Activated naive CD4-positive, alpha-beta T cell treated with anti-CD3 and anti-CD28 coated beads, Interleukin-2, amount 50 U/mL, for 16 hours (primary cell): ENCODE results near the gene RET.

Source experiments
- DNase-seq: peaks from one replicate; pipeline ENCODE4 v3.0.0-alpha.2; 2020

RET gene

GRCh38 chr10:43111101-43111500 is 34.2 kb downstream of the RET start:
- no peak for DNase-seq

GRCh38 chr10:43111921-43112607 is 35.2 kb downstream of the RET start:
- DNase-seq: no peak

GRCh38 chr10:43112608-43112961 is 35.7 kb downstream of the RET start:
- DNase-seq: no peak

- no peak for DNase-seq
These were observed 36.6 kb downstream of the RET start for GRCh38 chr10:43113201-43114087.

- DNase-seq: no peak
These were observed 37.3 kb downstream of the RET start for GRCh38 chr10:43114088-43114742.

GRCh38 chr10:43114743-43115611 is 38.1 kb downstream of the RET start:
- DNase-seq: no peak

GRCh38 chr10:43115881-43116595 is 39.2 kb downstream of the RET start:
- DNase-seq: no peak

- no peak for DNase-seq
These were observed 39.7 kb downstream of the RET start for GRCh38 chr10:43116596-43116995.

GRCh38 chr10:43117031-43117776 is 40.3 kb downstream of the RET start:
- DNase-seq: no peak

GRCh38 chr10:43117777-43118583 is 41.1 kb downstream of the RET start:
- no peak for DNase-seq

GRCh38 chr10:43118631-43119415 is 42.0 kb downstream of the RET start:
- no peak for DNase-seq

- DNase-seq: no peak
These were observed 42.7 kb downstream of the RET start for GRCh38 chr10:43119416-43120115.

GRCh38 chr10:43120116-43120928 is 43.5 kb downstream of the RET start:
- no peak for DNase-seq

- DNase-seq: no peak
These were observed 44.1 kb downstream of the RET start for GRCh38 chr10:43120929-43121314.

- DNase-seq: no peak
These were observed 44.6 kb downstream of the RET start for GRCh38 chr10:43121444-43121843.

- no peak for DNase-seq
These were observed 45.2 kb downstream of the RET start for GRCh38 chr10:43122096-43122495.

- DNase-seq: no peak
These were observed 46.0 kb downstream of the RET start for GRCh38 chr10:43122826-43123225.
